Measurements from ENCODE around the gene PIEZO2.

PIEZO2 gene

GRCh38 chr18:10771053-10771709 lies 378.2 kb downstream of the PIEZO2 start:
- Mint-ChIP-seq H3K27me3 (peaks cover 47% of the 10 kb centered on the region), H3K9me3 (peaks cover 5 to 11% of the 10 kb centered on the region in 2 donors), H3K27ac (peak overlapping the region in 1 of 2 donors; percentile 19), H3K4me3 (no peak overlapping the region), H3K4me1 (no peaks in the 10 kb centered on the region)
- ATAC-seq (peak; percentile 79), DNase-seq (no peak)

- H3K4me1 Mint-ChIP-seq: no peaks in the 10 kb centered on the region
- ATAC-seq: no peak
- no peak overlapping the region for H3K27ac Mint-ChIP-seq
- H3K4me3 Mint-ChIP-seq: no peak overlapping the region
- no peak for DNase-seq
- peaks cover 47% of the 10 kb centered on the region for H3K27me3 Mint-ChIP-seq
- H3K9me3 Mint-ChIP-seq: peaks cover 5 to 11% of the 10 kb centered on the region in 2 donors
Measured at GRCh38 chr18:10770264-10770663, 379.1 kb downstream of the PIEZO2 start.

- Mint-ChIP-seq H3K27ac (no peak overlapping the region), H3K4me1 (no peaks in the 10 kb centered on the region), H3K4me3 (no peak overlapping the region), H3K9me3 (peaks cover 5 to 11% of the 10 kb centered on the region in 2 donors), H3K27me3 (peaks cover 37% of the 10 kb centered on the region)
- ATAC-seq: no peak
- no peak for DNase-seq
Measured at GRCh38 chr18:10768221-10768620, 381.1 kb downstream of the PIEZO2 start.

- ATAC-seq (no peak), DNase-seq (no peak)
- Mint-ChIP-seq H3K9me3 (peaks cover 5 to 11% of the 10 kb centered on the region in 2 donors), H3K27me3 (peaks cover 31% of the 10 kb centered on the region), H3K4me3 (no peak overlapping the region), H3K27ac (no peak overlapping the region), H3K4me1 (no peaks in the 10 kb centered on the region)
Measured at GRCh38 chr18:10767658-10768057, 381.7 kb downstream of the PIEZO2 start.

- Mint-ChIP-seq H3K27ac (no peak overlapping the region), H3K27me3 (peaks cover 11% of the 10 kb centered on the region), H3K9me3 (no peaks in the 10 kb centered on the region), H3K4me3 (no peak overlapping the region), H3K4me1 (no peaks in the 10 kb centered on the region)
- ATAC-seq: no peak
- no peak for DNase-seq
Measured at GRCh38 chr18:10760986-10761385, 388.4 kb downstream of the PIEZO2 start.

- no peaks in the 10 kb centered on the region for H3K9me3 Mint-ChIP-seq
- ATAC-seq (no peak), DNase-seq (no peak)
- H3K27ac Mint-ChIP-seq: no peak overlapping the region
- H3K4me3 Mint-ChIP-seq: no peak overlapping the region
- H3K27me3 Mint-ChIP-seq: no peaks in the 10 kb centered on the region
- no peaks in the 10 kb centered on the region for H3K4me1 Mint-ChIP-seq
Measured at GRCh38 chr18:10759241-10759640, 390.1 kb downstream of the PIEZO2 start.

- no peak overlapping the region for H3K4me3 Mint-ChIP-seq
- no peaks in the 10 kb centered on the region for H3K9me3 Mint-ChIP-seq
- no peaks in the 10 kb centered on the region for H3K27me3 Mint-ChIP-seq
- no peak overlapping the region for H3K27ac Mint-ChIP-seq
- H3K4me1 Mint-ChIP-seq: no peaks in the 10 kb centered on the region
- no peak for ATAC-seq
- no peak for DNase-seq
Measured at GRCh38 chr18:10757946-10758345, 391.4 kb downstream of the PIEZO2 start.

- DNase-seq: no peak
- Mint-ChIP-seq H3K27me3 (no peaks in the 10 kb centered on the region), H3K4me3 (no peak overlapping the region), H3K27ac (no peak overlapping the region), H3K9me3 (no peaks in the 10 kb centered on the region), H3K4me1 (no peaks in the 10 kb centered on the region)
- ATAC-seq: no peak
Measured at GRCh38 chr18:10757349-10757748, 392.0 kb downstream of the PIEZO2 start.

- Mint-ChIP-seq H3K9me3 (no peaks in the 10 kb centered on the region), H3K4me1 (no peaks in the 10 kb centered on the region), H3K27ac (no peak overlapping the region), H3K4me3 (no peak overlapping the region), H3K27me3 (no peaks in the 10 kb centered on the region)
- DNase-seq (no peak), ATAC-seq (no peak)
Measured at GRCh38 chr18:10755855-10756254, 393.5 kb downstream of the PIEZO2 start.

GRCh38 chr18:10754128-10754527 lies 395.2 kb downstream of the PIEZO2 start:
- DNase-seq: no peak
- no peaks in the 10 kb centered on the region for H3K27me3 Mint-ChIP-seq
- H3K4me1 Mint-ChIP-seq: no peaks in the 10 kb centered on the region
- ATAC-seq: no peak
- no peaks in the 10 kb centered on the region for H3K9me3 Mint-ChIP-seq
- H3K4me3 Mint-ChIP-seq: no peak overlapping the region
- H3K27ac Mint-ChIP-seq: no peak overlapping the region

- Mint-ChIP-seq H3K9me3 (no peaks in the 10 kb centered on the region), H3K4me1 (no peaks in the 10 kb centered on the region), H3K27ac (no peak overlapping the region), H3K4me3 (no peak overlapping the region), H3K27me3 (no peaks in the 10 kb centered on the region)
- no peak for DNase-seq
- no peak for ATAC-seq
Measured at GRCh38 chr18:10752382-10752781, 397.0 kb downstream of the PIEZO2 start.

- Mint-ChIP-seq H3K27ac (no peak overlapping the region), H3K9me3 (no peaks in the 10 kb centered on the region), H3K27me3 (no peaks in the 10 kb centered on the region), H3K4me3 (no peak overlapping the region), H3K4me1 (no peaks in the 10 kb centered on the region)
- no peak for ATAC-seq
- DNase-seq: no peak
Measured at GRCh38 chr18:10751653-10752052, 397.7 kb downstream of the PIEZO2 start.

GRCh38 chr18:10750191-10751035 lies 399.0 kb downstream of the PIEZO2 start:
- no peak overlapping the region for H3K4me3 Mint-ChIP-seq
- no peak overlapping the region for H3K27ac Mint-ChIP-seq
- ATAC-seq: no peak
- DNase-seq: no peak
- H3K27me3 Mint-ChIP-seq: no peaks in the 10 kb centered on the region
- no peaks in the 10 kb centered on the region for H3K9me3 Mint-ChIP-seq
- no peaks in the 10 kb centered on the region for H3K4me1 Mint-ChIP-seq

GRCh38 chr18:10748641-10749040 lies 400.7 kb downstream of the PIEZO2 start:
- Mint-ChIP-seq H3K27me3 (no peaks in the 10 kb centered on the region), H3K4me1 (no peaks in the 10 kb centered on the region), H3K4me3 (no peak overlapping the region), H3K27ac (no peak overlapping the region), H3K9me3 (no peaks in the 10 kb centered on the region)
- DNase-seq: no peak
- no peak for ATAC-seq

- no peaks in the 10 kb centered on the region for H3K27me3 Mint-ChIP-seq
- ATAC-seq (no peak), DNase-seq (no peak)
- no peaks in the 10 kb centered on the region for H3K4me1 Mint-ChIP-seq
- H3K4me3 Mint-ChIP-seq: no peak overlapping the region
- H3K27ac Mint-ChIP-seq: no peak overlapping the region
- H3K9me3 Mint-ChIP-seq: no peaks in the 10 kb centered on the region
Measured at GRCh38 chr18:10745971-10746370, 403.4 kb downstream of the PIEZO2 start.

- no peak for DNase-seq
- Mint-ChIP-seq H3K27me3 (no peaks in the 10 kb centered on the region), H3K27ac (no peak overlapping the region), H3K4me3 (no peak overlapping the region), H3K4me1 (no peaks in the 10 kb centered on the region), H3K9me3 (no peaks in the 10 kb centered on the region)
- no peak for ATAC-seq
Measured at GRCh38 chr18:10745219-10745618, 404.1 kb downstream of the PIEZO2 start.
